Activated CD4-positive, alpha-beta T cell treated with anti-CD3 and anti-CD28 coated beads, Interleukin-2, amount 50 U/mL, for 16 hours (primary cell): Measurements from ENCODE around the gene RPL28.
"Not testable (repeated sequence)": the region's sequence is repeated elsewhere in the genome, so short reads cannot be mapped to it uniquely, and the experiment has no call there.

ENCODE experiments used
- DNase-seq: peaks from one replicate; pipeline ENCODE4 v3.0.0-alpha.2; 2020

The RPL28 gene

DNA sequence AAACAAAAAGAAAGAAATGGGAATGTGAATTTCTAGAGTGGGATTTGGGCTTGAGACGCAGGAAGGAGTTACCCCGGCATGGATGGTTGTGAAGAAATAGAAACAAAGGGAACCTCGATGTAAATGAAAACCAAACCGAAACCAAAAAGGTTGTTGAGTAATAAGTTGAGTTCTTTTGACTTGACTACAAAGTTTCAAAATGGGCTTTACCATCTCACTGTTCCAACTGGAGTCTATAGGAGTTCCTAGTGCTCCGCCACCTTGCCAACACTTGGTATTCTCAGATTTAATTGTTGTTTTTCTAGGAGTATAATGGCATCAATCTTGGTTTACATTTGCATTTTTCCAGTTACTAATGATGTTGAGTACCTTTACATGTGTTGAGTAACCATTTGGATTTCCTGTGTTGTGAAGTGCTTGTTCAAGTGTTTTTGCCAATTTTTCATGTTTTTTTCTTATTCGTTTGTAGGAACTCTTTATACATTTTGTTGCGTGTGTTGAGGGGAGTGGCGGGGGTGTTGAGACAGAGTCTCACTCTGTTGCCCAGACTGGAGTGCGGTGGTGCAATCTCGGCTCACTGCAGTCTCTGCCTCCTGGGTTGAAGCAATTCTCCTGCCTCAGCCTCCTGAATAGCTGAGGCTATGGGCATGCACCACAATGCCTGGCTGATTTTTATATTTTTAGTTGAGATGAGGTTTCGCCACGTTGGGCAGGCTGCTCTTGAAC lies 12.6 kb downstream of the RPL28 start:
- DNase-seq = peak; percentile 60

DNA sequence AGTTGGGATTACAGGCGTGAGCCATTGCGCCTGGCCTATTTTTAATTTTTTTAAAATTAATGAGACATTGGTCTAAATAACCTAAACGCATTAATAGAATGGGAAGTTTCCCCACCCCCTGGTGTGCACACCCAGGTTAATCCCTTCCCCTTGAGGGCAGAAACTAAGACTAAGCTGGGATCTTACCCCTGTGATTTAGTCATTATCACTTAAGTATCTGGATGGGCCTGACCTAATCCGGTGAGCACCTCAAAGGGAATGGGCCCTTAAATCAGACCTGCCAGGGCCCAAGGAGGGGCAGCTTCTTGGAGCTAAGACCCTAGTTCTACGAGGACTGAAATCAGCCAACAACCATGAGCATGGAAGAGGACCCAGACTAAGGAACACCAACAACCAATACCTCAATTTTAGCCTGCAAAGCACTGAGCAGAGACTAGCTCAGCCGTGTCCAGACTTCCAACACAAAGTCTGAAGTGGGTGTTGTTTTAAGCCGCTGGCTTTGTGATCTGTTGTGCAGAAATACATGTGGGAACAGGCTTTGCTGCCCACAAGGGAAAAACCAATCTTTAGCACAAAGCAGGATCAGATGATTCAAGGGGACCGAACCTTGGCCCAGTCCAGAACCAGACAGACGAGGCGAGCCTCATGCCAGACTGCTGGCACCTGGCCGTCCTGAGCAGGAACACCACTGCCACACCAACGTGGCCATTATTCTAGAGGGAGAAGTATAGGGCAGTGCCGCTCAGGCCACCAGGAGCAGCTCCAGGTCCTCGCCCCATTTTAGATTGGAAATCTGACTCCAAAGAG lies 14.8 kb downstream of the RPL28 start:
- DNase-seq = no peak

- not testable (repeated sequence) for DNase-seq
Observed at GRCh38 chr19:55401390-55401789, 15.7 kb downstream of the RPL28 start.

DNA sequence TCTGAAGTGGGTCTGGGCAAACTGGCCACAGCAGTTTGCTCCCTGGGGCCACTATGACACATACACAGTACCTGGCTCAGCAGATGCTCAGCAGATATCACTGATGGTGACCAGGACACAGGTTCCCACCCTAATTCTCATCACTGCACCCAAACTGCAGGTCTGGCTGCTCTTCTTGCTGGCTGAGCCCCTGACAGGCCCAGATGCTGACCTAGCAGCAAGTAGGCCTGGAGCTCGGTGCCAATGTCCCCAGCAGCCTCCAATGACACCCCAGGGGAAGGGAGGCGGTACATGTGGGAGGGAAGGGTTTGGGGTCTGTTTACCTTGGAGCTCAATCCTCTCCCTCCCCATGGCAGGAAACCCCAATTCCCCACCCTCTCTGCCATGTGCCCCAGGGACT lies 16.8 kb downstream of the RPL28 start:
- no peak for DNase-seq

DNA sequence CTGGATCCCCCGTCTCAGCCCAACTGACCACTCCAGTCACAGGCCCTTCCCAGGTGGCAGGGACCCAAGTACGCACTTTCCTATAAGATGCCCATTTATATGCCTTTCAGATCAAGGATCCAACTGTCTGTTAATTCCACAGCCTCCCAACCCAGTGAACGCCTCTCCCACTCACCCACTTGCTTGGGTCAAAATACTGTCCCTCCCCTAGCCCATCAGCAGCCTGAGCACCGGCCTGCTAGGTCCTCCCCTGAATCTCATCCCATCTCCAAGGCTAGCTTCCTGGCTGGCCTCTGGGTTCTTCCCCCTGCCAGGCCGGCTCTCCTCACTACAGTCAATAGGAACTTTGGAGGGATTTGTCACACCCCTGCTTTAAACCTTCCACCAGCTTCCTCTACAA lies 19.9 kb downstream of the RPL28 start:
- no peak for DNase-seq

DNA sequence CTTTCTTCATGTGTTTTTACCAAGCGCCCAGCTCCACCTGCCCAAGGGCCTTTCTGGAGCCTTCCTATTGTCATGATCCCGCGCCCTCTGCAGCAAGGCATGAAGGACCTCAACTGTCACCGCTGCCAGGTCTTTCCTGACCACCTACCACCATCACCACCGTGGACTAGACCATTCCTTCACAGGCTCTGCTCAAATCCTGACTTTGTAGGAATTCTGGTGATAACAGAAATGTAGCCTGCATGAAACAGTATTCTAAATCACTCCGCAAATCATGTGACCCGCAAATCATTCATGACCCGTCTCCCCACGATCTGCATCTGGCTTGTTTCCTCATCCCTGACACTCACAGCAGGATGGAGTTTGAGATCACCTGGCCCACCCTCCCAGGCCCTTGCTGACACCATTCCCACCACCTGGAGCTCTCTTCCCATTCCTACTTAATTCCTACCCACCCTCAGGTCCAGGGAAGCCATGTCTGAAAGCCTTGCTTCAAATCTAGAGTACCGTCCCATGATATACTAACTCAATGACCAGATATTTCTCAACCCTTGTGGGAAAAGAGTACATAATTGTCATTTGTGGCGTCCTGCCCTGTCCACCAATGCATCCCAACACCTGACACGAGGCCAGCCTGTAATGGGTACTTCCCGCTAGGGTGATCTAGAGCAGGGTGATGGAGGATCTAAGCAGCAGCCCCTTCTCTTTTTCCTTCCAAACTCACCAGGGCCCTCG lies 20.5 kb downstream of the RPL28 start:
- no peak for DNase-seq

DNA sequence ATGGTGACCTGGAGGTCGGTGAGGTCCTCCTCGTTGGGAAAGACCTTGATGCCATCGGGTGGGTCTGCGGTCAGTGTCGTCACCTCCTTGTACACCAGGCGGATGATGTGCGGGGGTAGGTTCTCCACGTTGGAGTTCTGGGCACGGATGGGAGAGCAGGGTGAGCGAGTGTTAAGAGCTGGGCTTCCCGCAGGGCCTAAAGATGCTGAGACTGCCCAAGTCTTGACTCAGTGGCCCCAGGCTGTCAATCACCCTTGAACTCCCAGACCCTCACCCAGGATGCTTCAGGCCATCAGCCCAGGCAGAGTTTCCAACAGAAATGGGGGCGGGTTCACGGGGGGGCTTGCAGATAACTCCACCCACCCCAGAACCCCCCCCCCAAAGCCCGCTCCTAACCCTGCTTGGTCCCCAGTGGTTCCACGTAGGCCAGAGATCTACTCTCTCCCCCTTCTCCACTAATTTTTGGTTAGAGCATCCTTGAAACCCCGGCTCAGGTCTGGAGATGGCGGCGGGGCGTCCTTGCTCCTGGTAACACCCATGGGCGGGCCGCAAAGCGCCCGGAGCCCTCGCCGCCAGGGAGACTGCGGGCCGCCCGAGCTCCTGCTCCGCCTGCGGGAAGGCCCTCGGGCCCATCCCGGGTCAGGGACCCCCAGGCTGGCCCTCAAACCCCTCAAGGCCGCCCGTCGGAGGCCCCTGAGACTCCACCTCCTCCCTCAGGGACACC lies 21.3 kb downstream of the RPL28 start:
- DNase-seq = no peak

DNA sequence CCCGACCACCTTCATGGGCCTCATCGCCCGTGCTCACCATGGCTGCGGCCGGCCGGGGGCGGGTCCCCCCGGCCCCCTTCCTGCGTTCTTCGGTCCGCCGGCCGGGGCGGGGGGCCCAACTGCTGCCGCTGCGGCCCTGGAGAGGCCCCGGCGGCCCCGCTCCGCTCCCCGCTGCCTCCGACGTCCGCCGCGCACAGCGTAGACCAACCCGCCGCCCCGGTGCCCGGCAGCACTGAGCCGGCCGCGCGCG lies 21.7 kb downstream of the RPL28 start, which contains the start of gene UBE2S:
Gene UBE2S, minus strand, starts transcription at position 239 of the 250 bp plus-strand sequence. Its CDS starts 199 bp downstream, at position 40.
- DNase-seq = not testable (repeated sequence)

DNA sequence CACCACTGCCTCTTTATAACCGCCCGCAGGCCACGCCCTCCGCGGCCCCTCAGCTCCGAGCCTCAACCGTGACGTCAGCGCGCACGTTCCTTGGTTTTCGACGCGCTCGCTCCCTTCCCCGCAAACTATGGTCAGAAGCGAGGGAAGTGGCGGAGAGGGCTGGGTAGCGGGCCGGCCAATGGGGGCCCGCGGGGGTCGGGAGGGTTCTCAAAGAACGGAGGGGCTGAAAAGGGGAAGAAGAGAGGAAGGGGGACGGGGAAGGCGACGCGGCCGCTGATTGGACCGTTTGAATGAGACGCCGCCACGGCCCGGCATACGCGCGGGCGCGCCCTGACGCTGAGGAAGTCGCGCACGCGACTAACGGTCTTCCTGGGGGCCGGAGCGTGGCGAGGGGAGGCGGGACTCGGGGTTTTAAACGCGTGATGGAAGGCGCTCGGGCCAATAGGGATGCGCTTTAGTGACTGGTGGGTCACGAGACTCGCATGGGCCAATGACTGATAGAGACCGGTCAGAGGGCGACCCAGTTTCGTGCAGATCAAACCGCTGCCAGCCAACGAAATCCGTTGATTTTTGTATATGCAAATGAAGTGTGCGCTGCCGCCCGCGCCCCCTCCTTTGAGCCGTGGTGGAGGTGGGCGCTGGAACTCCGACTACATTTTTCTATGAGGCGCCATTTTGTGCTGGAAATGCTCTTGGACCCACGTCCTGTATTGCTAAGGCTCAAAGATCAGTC lies 22.2 kb downstream of the RPL28 start:
- DNase-seq = peak; percentile 99

- DNase-seq = no peak
Observed at GRCh38 chr19:55408533-55408872, 22.8 kb downstream of the RPL28 start.

DNA sequence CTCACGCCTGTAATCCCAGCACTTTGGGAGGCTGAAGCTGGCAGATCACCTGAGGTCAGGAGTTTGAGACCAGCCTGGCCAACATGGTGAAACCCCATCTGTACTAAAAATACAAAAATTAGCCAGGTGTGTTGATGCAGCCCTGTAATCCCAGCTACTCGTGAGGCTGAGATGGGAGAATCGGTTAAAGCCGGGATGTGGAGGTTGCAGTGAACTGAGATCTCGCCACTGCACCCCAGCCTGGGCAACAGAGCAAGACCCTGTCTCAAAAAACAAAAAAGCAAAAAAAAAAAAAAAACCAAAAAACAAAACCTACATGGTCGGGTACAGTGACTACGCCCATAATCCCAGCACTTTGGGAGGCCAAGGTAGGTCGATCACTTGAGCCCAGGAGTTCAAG lies 23.4 kb downstream of the RPL28 start:
- not testable (repeated sequence) for DNase-seq

- DNase-seq = no peak
Observed at GRCh38 chr19:55410168-55410567, 24.4 kb downstream of the RPL28 start.

GRCh38 chr19:55418185-55418584 lies 32.5 kb downstream of the RPL28 start:
- DNase-seq = peak; percentile 66

DNA sequence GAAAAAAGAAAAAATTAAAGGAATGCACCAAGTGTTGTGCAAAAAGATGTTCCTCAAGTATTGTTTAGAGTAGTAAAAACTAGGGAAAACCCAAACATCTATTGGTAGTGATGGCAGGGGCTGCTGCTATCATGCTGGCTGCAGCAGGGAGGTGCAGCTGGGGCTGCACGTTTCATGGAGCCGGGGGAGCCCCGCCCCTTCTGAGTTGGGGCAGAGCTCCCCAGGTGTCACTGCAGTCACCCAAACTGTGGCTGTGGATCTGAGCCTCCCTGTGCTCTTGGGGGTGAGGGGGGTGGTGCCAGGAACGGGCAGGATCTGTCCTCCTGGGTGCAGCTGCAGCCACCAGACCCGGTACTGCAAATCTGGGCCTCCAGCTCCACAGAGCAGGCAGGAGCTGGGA lies 33.4 kb downstream of the RPL28 start:
- DNase-seq = no peak

DNA sequence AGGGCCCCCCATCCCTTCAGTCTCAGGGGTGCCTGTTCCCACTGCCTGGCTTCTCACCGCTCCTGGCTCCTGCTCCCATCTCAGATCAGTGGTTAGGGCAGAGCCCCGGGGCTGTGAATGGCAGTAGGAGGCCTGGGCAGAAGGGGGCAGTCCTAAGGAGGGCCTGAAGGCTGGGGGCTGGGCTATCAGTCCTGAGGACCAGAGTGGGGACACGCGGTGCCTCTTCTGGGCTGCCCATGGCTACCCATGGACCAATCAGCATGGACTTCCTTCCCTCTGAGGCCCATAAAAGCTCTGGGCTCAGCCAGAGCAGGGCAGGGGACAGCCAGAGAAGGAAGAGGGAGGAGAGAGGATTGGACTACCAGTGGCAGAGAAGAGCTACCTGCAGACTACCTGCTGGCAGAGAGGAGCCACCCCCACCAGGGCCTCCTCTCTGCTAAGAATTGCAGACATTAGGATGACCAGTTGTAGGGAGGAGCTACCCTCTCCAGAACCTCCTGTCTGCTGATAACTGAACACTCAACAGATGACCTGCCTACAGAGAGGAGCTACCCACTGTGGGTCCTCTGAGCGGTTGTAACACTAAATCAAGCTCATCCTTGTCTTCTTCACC lies 34.0 kb downstream of the RPL28 start:
- no peak for DNase-seq

GRCh38 chr19:55421281-55421680 lies 35.5 kb downstream of the RPL28 start:
- not testable (repeated sequence) for DNase-seq

GRCh38 chr19:55423225-55424005 lies 37.7 kb downstream of the RPL28 start:
- no peak for DNase-seq

DNA sequence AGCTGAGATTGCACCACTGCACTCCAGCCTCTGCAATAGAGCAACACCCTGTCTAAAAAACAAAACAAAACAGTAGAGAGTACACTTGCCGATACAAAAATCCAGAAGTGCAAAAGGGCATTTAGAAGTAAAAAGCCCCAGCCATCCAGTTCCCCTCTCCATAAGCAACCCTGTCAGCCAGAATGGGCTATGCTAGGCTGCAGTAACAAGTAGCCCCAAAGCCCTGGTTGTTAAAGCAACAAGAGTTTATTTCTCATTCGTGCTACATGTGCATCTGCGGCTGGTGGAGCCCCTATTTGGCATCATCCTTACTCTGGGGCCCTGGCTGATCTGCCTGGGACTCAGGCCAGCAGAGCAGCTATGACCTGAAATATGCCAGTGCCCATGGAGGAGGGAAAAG lies 38.8 kb downstream of the RPL28 start:
- no peak for DNase-seq

GRCh38 chr19:55426042-55426441 lies 40.3 kb downstream of the RPL28 start:
- DNase-seq = no peak

DNA sequence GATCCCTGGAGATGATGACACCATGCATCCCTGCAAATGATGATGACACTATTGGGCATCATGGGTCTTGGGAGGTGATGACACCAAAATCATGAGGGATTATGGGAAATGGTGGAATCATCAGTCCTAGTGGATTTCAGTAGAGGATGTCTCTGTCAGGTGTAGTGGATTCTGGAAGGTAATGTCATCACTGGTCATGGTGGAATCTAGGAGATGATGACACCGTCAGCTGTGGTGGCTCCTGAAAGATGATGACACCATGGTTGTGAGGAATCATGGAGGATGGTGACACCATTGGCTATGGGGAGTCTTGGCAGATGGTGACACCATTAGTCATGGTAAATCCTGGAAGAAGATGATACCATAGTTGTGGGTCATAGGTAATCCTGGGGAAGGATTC lies 45.5 kb downstream of the RPL28 start:
- no peak for DNase-seq

DNA sequence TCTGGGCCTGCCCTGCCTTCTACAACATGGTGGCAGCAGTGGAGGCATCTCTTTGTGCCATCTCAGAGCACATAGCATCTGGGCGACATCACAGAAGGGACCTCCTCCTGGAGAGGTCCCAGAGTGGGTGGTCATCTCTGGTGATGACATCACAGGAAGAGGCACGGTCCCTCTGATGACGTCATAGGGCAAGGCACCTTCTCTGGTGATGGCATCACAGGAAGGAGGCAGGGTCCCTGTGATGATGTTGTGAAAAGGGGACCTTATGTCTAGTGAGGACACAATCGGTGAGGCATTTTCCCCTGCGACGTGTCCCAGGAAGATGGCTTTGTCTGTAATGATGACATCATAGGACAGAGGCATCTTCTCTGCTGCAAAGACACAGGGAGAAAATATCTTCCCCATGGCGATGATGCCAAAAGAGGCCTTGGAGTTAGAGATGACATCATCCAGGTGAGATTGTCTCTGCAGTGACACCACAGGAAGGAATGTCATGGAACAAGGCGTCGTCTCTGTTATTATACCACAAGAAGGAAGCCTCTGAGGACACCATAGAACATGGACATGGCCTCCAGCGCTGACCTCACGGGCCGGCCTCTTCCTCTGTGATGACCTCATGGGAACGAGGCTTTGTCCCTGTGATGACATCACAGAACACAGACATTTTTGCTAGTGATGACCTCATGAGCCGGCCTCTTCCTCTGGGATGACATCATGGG lies 46.7 kb downstream of the RPL28 start:
- DNase-seq = no peak
